HuH-7.5 (cell line): ENCODE measurements around the gene PHLPP2.
"Not testable (repeated sequence)": the region's sequence is repeated elsewhere in the genome, so short reads cannot be mapped to it uniquely, and the experiment has no call there.

Experiments used
- DNase-seq: peaks from one replicate; pipeline ENCODE4 v3.0.0; 2011; ENCODE audit warnings: low spot score

PHLPP2 gene

GRCh38 chr16:71722801-71723536 lies 1.5 kb downstream of the PHLPP2 start:
- DNase-seq = peak; percentile 74

- no peak for DNase-seq
Measured at GRCh38 chr16:71721066-71721740, 3.3 kb downstream of the PHLPP2 start.

GRCh38 chr16:71712501-71712900 lies 12.0 kb downstream of the PHLPP2 start:
- DNase-seq = no peak

- no peak for DNase-seq
Measured at GRCh38 chr16:71711789-71712188, 12.7 kb downstream of the PHLPP2 start.

GRCh38 chr16:71709229-71709781 lies 15.2 kb downstream of the PHLPP2 start:
- DNase-seq = no peak

- no peak for DNase-seq
Measured at GRCh38 chr16:71708696-71709095, 15.8 kb downstream of the PHLPP2 start.

- no peak for DNase-seq
Measured at GRCh38 chr16:71707199-71707598, 17.3 kb downstream of the PHLPP2 start.

GRCh38 chr16:71706046-71706445 lies 18.5 kb downstream of the PHLPP2 start:
- DNase-seq = no peak

GRCh38 chr16:71703333-71703732 lies 21.2 kb downstream of the PHLPP2 start:
- DNase-seq = no peak

GRCh38 chr16:71700831-71701230 lies 23.7 kb downstream of the PHLPP2 start:
- DNase-seq = no peak

- DNase-seq = no peak
Measured at GRCh38 chr16:71698491-71698890, 26.0 kb downstream of the PHLPP2 start.

GRCh38 chr16:71693164-71693563 lies 31.3 kb downstream of the PHLPP2 start:
- DNase-seq = no peak

GRCh38 chr16:71689901-71690300 lies 34.6 kb downstream of the PHLPP2 start:
- DNase-seq = no peak

GRCh38 chr16:71687861-71688260 lies 36.6 kb downstream of the PHLPP2 start:
- DNase-seq = no peak

- DNase-seq = not testable (repeated sequence)
Measured at GRCh38 chr16:71684280-71684679, 40.2 kb downstream of the PHLPP2 start.

- DNase-seq = no peak
Measured at GRCh38 chr16:71681360-71681759, 43.1 kb downstream of the PHLPP2 start.

GRCh38 chr16:71676236-71676635 lies 48.3 kb downstream of the PHLPP2 start:
- no peak for DNase-seq

GRCh38 chr16:71675380-71675779 lies 49.1 kb downstream of the PHLPP2 start:
- no peak for DNase-seq

GRCh38 chr16:71674229-71674628 lies 50.3 kb downstream of the PHLPP2 start:
- no peak for DNase-seq

- no peak for DNase-seq
Measured at GRCh38 chr16:71673582-71673973, 50.9 kb downstream of the PHLPP2 start.

GRCh38 chr16:71672803-71673581 lies 51.5 kb downstream of the PHLPP2 start:
- no peak for DNase-seq

- no peak for DNase-seq
Measured at GRCh38 chr16:71672125-71672524, 52.4 kb downstream of the PHLPP2 start.

- DNase-seq = no peak
Measured at GRCh38 chr16:71671165-71671564, 53.3 kb downstream of the PHLPP2 start.
